ENCODE measurements around the gene PLIN1. TPM values are rescaled to one million over a fixed set of nuclear protein-coding genes. Genes with fewer than 3 reads are reported as not detected.

PLIN1 gene
- total and polyA plus RNA-seq, 2 donors (not counting 3 experiments of a cell fraction or from before 2014, with no cell fraction given) = 0.07 TPM; not detected in 1

GRCh38 chr15:89628806-89629715 is 50.1 kb downstream of the PLIN1 start:
- H3K36me3 ChIP-seq (ENCODE audit: control insufficient read depth in 2 of 2, extremely low read depth in 1 of 2, insufficient read depth in 2 of 2, low read length in 2 of 2) = peaks cover 17 to 58% of the 10 kb centered on the region in 2 experiments
- no TSS peak for BruUV-seq (replicated peaks)

More at GRCh38 chr15:89628806-89629715, 50.1 kb downstream of the PLIN1 start:
- Histone ChIP-seq H3K4me1 (ENCODE audit: control insufficient read depth, extremely low read depth, insufficient read depth, low read length) (no peaks in the 10 kb centered on the region), H3K9me1 (replicated peaks; ENCODE audit: control insufficient read depth, extremely low read depth, insufficient read depth, low read length) (no peaks in the 10 kb centered on the region), H3K79me2 (ENCODE audit: control insufficient read depth, insufficient read depth, low read length) (no peaks in the 10 kb centered on the region), H2AFZ (ENCODE audit: low read depth, low read length) (no peak overlapping the region), H3K27ac (ENCODE audit: insufficient read depth, low read depth, low read length) (no peak overlapping the region), H4K20me1 (replicated peaks; ENCODE audit: control insufficient read depth, extremely low read depth, insufficient read depth, low read length) (no peaks in the 10 kb centered on the region), H3K4me3 (replicated peaks in 1 of 3; ENCODE audit: insufficient read depth in 1 of 3, low read depth in 1 of 3, low read length in 3 of 3) (no peak overlapping the region), H3K27me3 (ENCODE audit: control insufficient read depth in 2 of 2, insufficient read depth in 2 of 2, low read length in 2 of 2) (no peaks in the 10 kb centered on the region), H3K9ac (replicated peaks; ENCODE audit: extremely low read depth, insufficient read depth, low read length) (no peak overlapping the region), H3K4me2 (ENCODE audit: insufficient read depth, low read length) (no peak overlapping the region), H3K9me3 (replicated peaks; ENCODE audit: control insufficient read depth, insufficient read depth, low read length) (no peaks in the 10 kb centered on the region)
- ChIA-PET POLR2A (no interaction called here), CTCF (interaction anchor here (1.4 kb wide), 1 partner anchor 18 kb away, joined by 4 read pairs; no protein-coding TSS in a partner anchor)
- intact Hi-C loops (cut with micrococcal nuclease) (no loop called here), dilution Hi-C loops (cut with MboI; ENCODE audit: extremely low pct_ligation_motif_present, low sequenced_read_pairs) (no loop called here)
- TF ChIP-seq, protein P1, sequence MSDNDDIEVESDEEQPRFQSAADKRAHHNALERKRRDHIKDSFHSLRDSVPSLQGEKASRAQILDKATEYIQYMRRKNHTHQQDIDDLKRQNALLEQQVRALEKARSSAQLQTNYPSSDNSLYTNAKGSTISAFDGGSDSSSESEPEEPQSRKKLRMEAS (IDR thresholded peaks at IDR 0.05; ENCODE audit: insufficient read depth, insufficient read length) = no peak
- no peak for TF ChIP-seq FOS (IDR thresholded peaks at IDR 0.05; ENCODE audit: borderline replicate concordance, insufficient read depth, low read length)
- no peak for TF ChIP-seq GATA2 (IDR thresholded peaks at IDR 0.05; ENCODE audit: insufficient read depth, insufficient read length, low read depth, low read length)
- TF ChIP-seq POLR2AphosphoS5 (IDR thresholded peaks at IDR 0.05; ENCODE audit: insufficient read depth, low read depth, low read length) = no peak
- no peak for TF ChIP-seq POLR2A (IDR thresholded peaks at IDR 0.05; ENCODE audit: low read depth, low read length)
- TF ChIP-seq MYC (IDR thresholded peaks at IDR 0.05; ENCODE audit: low read depth, low read length) = no peak
- TF ChIP-seq EZH2 (IDR thresholded peaks at IDR 0.05; ENCODE audit: borderline replicate concordance, low read depth, low read length, severe bottlenecking) = no peak
- TF ChIP-seq JUN (IDR thresholded peaks at IDR 0.05; ENCODE audit: borderline replicate concordance, insufficient read depth, insufficient read length, low read depth) = no peak
- no peak for TF ChIP-seq CTCF (IDR thresholded peaks at IDR 0.05; ENCODE audit: extremely low read depth in 1 of 2, insufficient read depth in 1 of 2, low read depth in 1 of 2, low read length in 2 of 2)
- no peak for DNase-seq (ENCODE audit: low read depth, low spot score)
- no peak for FAIRE-seq

All from endothelial cell of umbilical vein (primary cell).